Lower leg skin (tissue), 3 donors: ENCODE data around the gene NSUN3.

Experiments
- CTCF ChIP-seq, 3 donors: fragments of 450-650 bp; IDR thresholded peaks; one replicate each; pipeline ENCODE4 v1.5.1; 2016; ENCODE audit warnings: antibody characterized with exemption in 3 of 3, mild to moderate bottlenecking in 3 of 3, moderate library complexity in 2 of 3
- POLR2A ChIP-seq, 2 donors: fragments of 450-650 bp; IDR thresholded peaks; one replicate each; pipeline ENCODE4 v1.6.1; 2016 to 2017; ENCODE audit warnings: antibody characterized with exemption in 2 of 2, mild to moderate bottlenecking in 1 of 2, moderate library complexity in 1 of 2

GRCh38 chr3:94050546-94050945 is 12.3 kb upstream of the NSUN3 start:
- TF ChIP-seq POLR2A (IDR thresholded peaks at IDR 0.05) = no peak
- TF ChIP-seq CTCF (IDR thresholded peaks at IDR 0.05) = no peak
